SK-N-SH (cell line): ENCODE measurements around the gene CASZ1. TPM values are rescaled to one million over a fixed set of nuclear protein-coding genes. Genes with fewer than 3 reads are reported as not detected.

ENCODE experiments used
- CTCF ChIA-PET: fragments of 300-600, 350-600 bp; formaldehyde crosslinking; extraction: SDS; loops from one replicate; lab custom pipeline; 2021; lab: Yijun Ruan, JAX
- POLR2A ChIA-PET: fragments of 350-600 bp; sonication (Branson Sonifier 250); formaldehyde crosslinking; extraction: SDS; loops from one replicate; lab custom pipeline; 2020; ENCODE audit warnings: antibody characterized with exemption, inconsistent platforms; lab: Yijun Ruan, JAX
- DNase-seq: peaks from one replicate; pipeline ENCODE4 v3.0.0; 2012
- H2AFZ ChIP-seq: fragments of 200-600 bp; sonication (generic); 2 replicates; pipeline ENCODE4 v1.8.1; 2016; ENCODE audit warnings: antibody characterized with exemption, mild to moderate bottlenecking, low read depth
- H3F3A ChIP-seq: fragments of 200-600 bp; sonication (generic); replicated peaks from 2 replicates; pipeline ENCODE3; 2016; ENCODE audit warnings: antibody characterized with exemption, mild to moderate bottlenecking; ENCODE audit not compliant: insufficient read depth
- H3K27ac ChIP-seq, 2 experiments: fragments of 200-500 bp in 1 of 2; fragments of 200-600 bp in 1 of 2; sonication (Bioruptor generic) in 1 of 2; sonication (generic), shearing (Covaris generic) in 1 of 2; 2 replicates each; pipeline versions ENCODE4 v1.5.1 to v1.6.1; 2014 to 2016; ENCODE audit warnings: low read depth in 2 of 2, inconsistent platforms in 1 of 2, low read length in 1 of 2, mild to moderate bottlenecking in 1 of 2, mixed read lengths in 1 of 2
- H3K27me3 ChIP-seq: fragments of 200-600 bp; sonication (generic), shearing (Covaris generic); 2 replicates; pipeline ENCODE4 v1.6.1; 2016; ENCODE audit warnings: mixed run types; ENCODE audit not compliant: insufficient read depth
- H3K36me3 ChIP-seq, 2 experiments: fragments of 200-500 bp in 1 of 2; fragments of 200-600 bp in 1 of 2; sonication (Bioruptor generic) in 1 of 2; sonication (generic) in 1 of 2; replicated peaks in 1 of 2; 2 replicates each; pipeline versions ENCODE3 to v1.5.1; 2014 to 2016; ENCODE audit warnings: low read length in 1 of 2, mild to moderate bottlenecking in 1 of 2; ENCODE audit not compliant: insufficient read depth in 2 of 2, control insufficient read depth in 1 of 2
- H3K4me1 ChIP-seq, 2 experiments: fragments of 200-500 bp in 1 of 2; fragments of 200-600 bp in 1 of 2; sonication (Bioruptor generic) in 1 of 2; sonication (generic), shearing (Covaris generic) in 1 of 2; 2 replicates each; pipeline versions ENCODE4 v1.5.1 to v1.6.1; 2014 to 2016; ENCODE audit warnings: low read depth in 1 of 2, low read length in 1 of 2, mixed run types in 1 of 2; ENCODE audit not compliant: insufficient read depth in 2 of 2, control insufficient read depth in 1 of 2
- H3K4me2 ChIP-seq: fragments of 200-600 bp; sonication (generic), shearing (Covaris generic); 2 replicates; pipeline ENCODE4 v1.6.1; 2017; ENCODE audit warnings: mixed run types
- H3K4me3 ChIP-seq, 2 experiments: fragments of 200-500 bp in 1 of 2; fragments of 200-600 bp in 1 of 2; sonication (Bioruptor generic) in 1 of 2; sonication (generic), shearing (Covaris generic) in 1 of 2; 2 replicates each; pipeline versions ENCODE4 v1.5.1 to v1.8.1; 2014 to 2016; ENCODE audit warnings: low read depth in 2 of 2, inconsistent platforms in 1 of 2, low read length in 1 of 2, mild to moderate bottlenecking in 1 of 2, mixed read lengths in 1 of 2, moderate library complexity in 1 of 2
- H3K79me2 ChIP-seq: fragments of 200-600 bp; sonication (generic); 2 replicates; pipeline ENCODE4 v1.8.1; 2017; ENCODE audit warnings: mild to moderate bottlenecking; ENCODE audit not compliant: insufficient read depth
- H3K9ac ChIP-seq: fragments of 200-600 bp; sonication (generic); 2 replicates; pipeline ENCODE4 v1.6.1; 2017; ENCODE audit warnings: mixed run types
- H3K9me2 ChIP-seq: fragments of 200-600 bp; sonication (generic); 2 replicates; pipeline ENCODE4 v1.6.1; 2017; ENCODE audit warnings: mixed run types
- H3K9me3 ChIP-seq: fragments of 200-600 bp; sonication (generic); 2 replicates; pipeline ENCODE4 v1.6.1; 2017; ENCODE audit warnings: mixed run types, mild to moderate bottlenecking, moderate library complexity
- H4K20me1 ChIP-seq: fragments of 200-600 bp; sonication (generic); 2 replicates; pipeline ENCODE4 v1.6.1; 2017; ENCODE audit warnings: mild to moderate bottlenecking, mixed run types; ENCODE audit not compliant: insufficient read depth
- CHD2 ChIP-seq: fragments of 150-350 bp; IDR thresholded peaks from 2 replicates; pipeline ENCODE4 v1.6.1; 2018; ENCODE audit warnings: low read length; ENCODE audit not compliant: partially characterized antibody
- CTCF ChIP-seq: fragments of 200-600 bp; sonication (generic); IDR thresholded peaks from 2 replicates; pipeline ENCODE4 v1.6.1; 2017; ENCODE audit warnings: antibody characterized with exemption, mild to moderate bottlenecking, moderate library complexity
- FOXJ3 ChIP-seq: sonication (generic); formaldehyde crosslinking; IDR thresholded peaks from 2 replicates; pipeline ENCODE4 v1.5.1; 2020; ENCODE audit warnings: mild to moderate bottlenecking, missing genetic modification reagents
- FOXM1 ChIP-seq: IDR thresholded peaks from 2 replicates; pipeline ENCODE4 v1.4.0; 2012; ENCODE audit warnings: low read depth, mild to moderate bottlenecking
- GABPA ChIP-seq: IDR thresholded peaks from 2 replicates; pipeline ENCODE4 v1.4.0; 2012; ENCODE audit warnings: low read depth, mild to moderate bottlenecking
- MEF2A ChIP-seq: IDR thresholded peaks from 2 replicates; pipeline ENCODE4 v1.4.0; 2012; ENCODE audit warnings: low read depth, borderline replicate concordance
- MXI1 ChIP-seq: IDR thresholded peaks from 2 replicates; pipeline ENCODE4 v1.6.1; 2012; ENCODE audit warnings: mild to moderate bottlenecking, low read depth, low read length, improper control_type of control experiment
- NFIC ChIP-seq: IDR thresholded peaks from 2 replicates; pipeline ENCODE4 v1.4.0; 2012; ENCODE audit warnings: borderline replicate concordance
- RAD21 ChIP-seq: IDR thresholded peaks from 2 replicates; pipeline ENCODE4 v1.6.1; 2012; ENCODE audit warnings: mild to moderate bottlenecking, low read length
- RCOR1 ChIP-seq: fragments of 150-350 bp; IDR thresholded peaks from 2 replicates; pipeline ENCODE4 v1.6.1; 2017; ENCODE audit warnings: antibody characterized with exemption, low read length
- REST ChIP-seq: IDR thresholded peaks from 2 replicates; pipeline ENCODE4 v1.6.1; 2012; ENCODE audit warnings: mild to moderate bottlenecking, low read depth, low read length, moderate library complexity
- SIN3A ChIP-seq: IDR thresholded peaks from 2 replicates; pipeline ENCODE4 v1.6.1; 2012; ENCODE audit warnings: low read depth, mild to moderate bottlenecking, low read length, moderate library complexity, borderline replicate concordance
- TCF12 ChIP-seq: IDR thresholded peaks from 2 replicates; pipeline ENCODE4 v1.4.0; 2012
- USF1 ChIP-seq: IDR thresholded peaks from 2 replicates; pipeline ENCODE4 v1.4.0; 2012; ENCODE audit warnings: low read depth, borderline replicate concordance
- YY1 ChIP-seq: IDR thresholded peaks from 2 replicates; pipeline ENCODE4 v1.4.0; 2012; ENCODE audit warnings: low read depth, mild to moderate bottlenecking
- ZBTB33 ChIP-seq: IDR thresholded peaks from 2 replicates; pipeline ENCODE4 v1.4.0; 2012; ENCODE audit warnings: low read depth, borderline replicate concordance
- WGBS: methylation state at CpG from one replicate; pipeline ENCODE4 v1.1.6; 2017; ENCODE audit warnings: low lambda C conversion rate; 5-methylcytosine and 5-hydroxymethylcytosine counted together
- polyA plus RNA-seq, 3 experiments: library from polyadenylated mRNA; depleted of rRNA; stranded (reverse); fragments of >200 nt; gene quantifications; 2 replicates each; pipeline ENCODE4 v1.2.3, GENCODE V29; 2012

Gene CASZ1
- polyA plus RNA-seq, 1 of the 3 experiments (the other 2 are of a cell fraction), result 0.51 TPM

GRCh38 chr1:10643607-10644306 is 152.7 kb downstream of the CASZ1 start:
- Histone ChIP-seq H4K20me1 (no peaks in the 10 kb centered on the region), H2AFZ (no peak overlapping the region), H3K9me2 (no peaks in the 10 kb centered on the region), H3K9ac (no peak overlapping the region), H3K4me2 (no peak overlapping the region), H3K27me3 (no peaks in the 10 kb centered on the region), H3K4me3 (no peak overlapping the region), H3K36me3 (no peaks in the 10 kb centered on the region), H3K27ac (no peak overlapping the region), H3F3A (no peaks in the 10 kb centered on the region), H3K4me1 (peaks cover 0 to 42% of the 10 kb centered on the region in 2 experiments; a peak in 1 of 4 replicates), H3K9me3 (no peaks in the 10 kb centered on the region), H3K79me2 (no peaks in the 10 kb centered on the region)
- no peak for TF ChIP-seq MEF2A
- TF ChIP-seq USF1, result no peak
- TF ChIP-seq SIN3A, result no peak
- no peak for TF ChIP-seq MXI1
- TF ChIP-seq REST, result no peak
- TF ChIP-seq TCF12, result no peak
- TF ChIP-seq FOXM1, result no peak
- no peak for TF ChIP-seq RAD21
- TF ChIP-seq GABPA, result no peak
- no peak for TF ChIP-seq NFIC
- TF ChIP-seq FOXJ3 (CRISPR knock-in tag), result no peak
- no peak for TF ChIP-seq CHD2
- no peak for TF ChIP-seq RCOR1
- 75% methylated on average over 7 of the region's 17 CpGs for WGBS
- POLR2A ChIA-PET, result no interaction called here
- DNase-seq, result no peak
- CTCF ChIA-PET, result interaction anchor here (0.6 to 1.3 kb wide), 2 partner anchors 11 to 166 kb away, joined by 3 read pairs; no protein-coding TSS in a partner anchor

- no peak for DNase-seq
- H3K36me3 ChIP-seq, result no peaks in the 10 kb centered on the region
Observed at GRCh38 chr1:10642403-10643080, 153.9 kb downstream of the CASZ1 start.

More at GRCh38 chr1:10642403-10643080, 153.9 kb downstream of the CASZ1 start:
- no peaks in the 10 kb centered on the region for H3K27me3 ChIP-seq
- CTCF ChIA-PET, result no interaction called here
- WGBS, result 89% methylated on average over 19 of the region's 31 CpGs
- no peaks in the 10 kb centered on the region for H3K79me2 ChIP-seq
- no peaks in the 10 kb centered on the region for H3K9me2 ChIP-seq
- H3K4me3 ChIP-seq, result no peak overlapping the region
- H3K4me1 ChIP-seq, result peaks cover 0 to 40% of the 10 kb centered on the region in 2 experiments; a peak in 1 of 4 replicates
- no peak overlapping the region for H3K9ac ChIP-seq
- H4K20me1 ChIP-seq, result no peaks in the 10 kb centered on the region
- peaks cover 3% of the 10 kb centered on the region for H3F3A ChIP-seq
- H2AFZ ChIP-seq, result no peak overlapping the region
- no peak overlapping the region for H3K4me2 ChIP-seq
- POLR2A ChIA-PET, result no interaction called here
- TF ChIP-seq SIN3A (no peak), CTCF (no peak), RCOR1 (no peak), YY1 (no peak), ZBTB33 (no peak)
- TF ChIP-seq, all 33 proteins: peak for 0
- Histone ChIP-seq H3K9me3 (no peaks in the 10 kb centered on the region), H3K27ac (no peak overlapping the region)
